Left cardiac atrium (tissue), 4 donors: ENCODE measurements around the gene HOOK2. TPM values are rescaled to one million over a fixed set of nuclear protein-coding genes. Genes with fewer than 3 reads are reported as not detected.
"Not testable (repeated sequence)": the region's sequence is repeated elsewhere in the genome, so short reads cannot be mapped to it uniquely, and the experiment has no call there.

Source experiments
- ATAC-seq, 2 donors: fragments of 200-7000 bp; cut with Tn5 transposase; one replicate each; pipeline ENCODE4 v1.9.1; 2020; ENCODE audit warnings: mild to moderate bottlenecking in 2 of 2, moderate library complexity in 2 of 2
- DNase-seq: peaks from one replicate; pipeline ENCODE4 v3.0.0-alpha.2; 2020
- intact Hi-C, 2 donors: fragments of 100-400 bp; cut with DNase I; formaldehyde crosslinking; loops; one replicate each; pipeline versions ENCODE4 v1.14.1 to v1.15.1; 2022 to 2023
- microRNA-seq, 2 donors: library from miRNA; unstranded; fragments of <30 nt; microRNA quantifications; one replicate each; pipeline ENCODE4 v1.2.0, GENCODE V29; 2020
- total RNA-seq, 2 donors: library from RNA; stranded (reverse); fragmentation: NEBNext Ultra II Directional; extraction: Animal tissue kit (Norgen Biotek cat#: 25700); gene quantifications; one replicate each; pipeline ENCODE4 v1.2.1, GENCODE V29; 2021
- donor health status: DM: no; HTN: yes; CAD: no.
- donor health status: DM: no; HTN: yes; CAD: no; lungs with severe emphysema.
- donor health status: DM: yes; HTN: yes; CAD: no.
- donor health status: Dilated cardiomyopathy.

HOOK2 gene
- total RNA-seq, 2 donors from 2014 or later, result 16.8 to 28.8 TPM

GRCh38 chr19:12730064-12730463 is 45.3 kb downstream of the HOOK2 start:
- DNase-seq, result no peak
- no peak for ATAC-seq
- intact Hi-C loops, result no loop called here

- ATAC-seq, result no peak
- intact Hi-C loops, result no loop called here
- DNase-seq, result no peak
Observed at GRCh38 chr19:12727745-12728433, 47.5 kb downstream of the HOOK2 start.

- no peak for ATAC-seq
- intact Hi-C loops, result no loop called here
- DNase-seq, result no peak
Observed at GRCh38 chr19:12726988-12727316, 48.4 kb downstream of the HOOK2 start.

GRCh38 chr19:12725612-12726011 is 49.7 kb downstream of the HOOK2 start:
- ATAC-seq, intact Hi-C loops, DNase-seq: not testable (repeated sequence)

- peak; percentile 68 for DNase-seq
- intact Hi-C loops, result no loop called here
- peak; percentile 21 to 61 for ATAC-seq
Observed at GRCh38 chr19:12723641-12724426, 51.5 kb downstream of the HOOK2 start, which contains the start of gene TNPO2. TSS of gene TNPO2 (minus strand) at chr19:12723932. CDS start at chr19:12720977, 2,955 bp downstream.

- intact Hi-C loops, result no loop called here
- DNase-seq, result no peak
Observed at GRCh38 chr19:12723381-12723640, 52.0 kb downstream of the HOOK2 start.

GRCh38 chr19:12722566-12723380 is 52.6 kb downstream of the HOOK2 start:
- intact Hi-C loops, result no loop called here
- DNase-seq (peak; percentile 99), ATAC-seq (peak; percentile 92 to 94)

More at GRCh38 chr19:12723381-12723640, 52.0 kb downstream of the HOOK2 start:
- no peak for ATAC-seq

- DNase-seq (peak; percentile 83), ATAC-seq (peak; percentile 66 to 69)
- intact Hi-C loops, result no loop called here
Observed at GRCh38 chr19:12721656-12722565, 53.4 kb downstream of the HOOK2 start.

GRCh38 chr19:12720851-12721655 is 54.3 kb downstream of the HOOK2 start:
- peak; percentile 50 for DNase-seq
- intact Hi-C loops, result no loop called here

GRCh38 chr19:12720296-12720695 is 55.1 kb downstream of the HOOK2 start:
- intact Hi-C loops, result no loop called here
- DNase-seq (no peak), ATAC-seq (no peak)

More at GRCh38 chr19:12720851-12721655, 54.3 kb downstream of the HOOK2 start:
- peak; percentile 12 to 27 for ATAC-seq

- intact Hi-C loops, result no loop called here
- no peak for ATAC-seq
- DNase-seq, result no peak
Observed at GRCh38 chr19:12715929-12716328, 59.4 kb downstream of the HOOK2 start.

- ATAC-seq, result no peak
- DNase-seq, result no peak
- intact Hi-C loops, result no loop called here
Observed at GRCh38 chr19:12715102-12715501, 60.2 kb downstream of the HOOK2 start.

- ATAC-seq, DNase-seq, intact Hi-C loops: not testable (repeated sequence)
Observed at GRCh38 chr19:12713304-12713703, 62.0 kb downstream of the HOOK2 start.

Small RNAs within 50 kb of the gene (microRNA-seq; reads per million reads assigned to microRNA genes)
- gene MIR5684, result 0 reads per million in 2 donors

Other genes starting within 250 kb of the HOOK2 start
- 10 to 100 TPM in 1 of 2 donors, 1 to 10 TPM in 1; 7.7 to 11.9 TPM for gene ZNF564, start 224.1 kb downstream of the HOOK2 start, total RNA-seq
- gene ZNF490, start 164.7 kb downstream of the HOOK2 start, total RNA-seq, result 1 to 10 TPM; 4.1 to 4.4 TPM
- 10 to 100 TPM; 18.9 to 21.5 TPM for gene ZNF791, start 164.6 kb downstream of the HOOK2 start, total RNA-seq
- 10 to 100 TPM; 42.1 to 55.8 TPM for gene MAN2B1, start 108.8 kb downstream of the HOOK2 start, total RNA-seq
- gene WDR83, start 108.7 kb downstream of the HOOK2 start, total RNA-seq, result 1 to 10 TPM; 7.8 to 8.0 TPM
- gene DHPS, start 93.7 kb downstream of the HOOK2 start, total RNA-seq, result 10 to 100 TPM; 38.4 to 51.9 TPM
- not detected for gene GNG14, start 87.6 kb downstream of the HOOK2 start, total RNA-seq
- gene FBXW9, start 78.9 kb downstream of the HOOK2 start, total RNA-seq, result 1 to 10 TPM; 1.4 to 2.3 TPM
- gene TNPO2, start 51.6 kb downstream of the HOOK2 start, total RNA-seq, result 10 to 100 TPM; 33.8 to 53.6 TPM
- 100 to 1,000 TPM; 112 to 122 TPM for gene TRIR, start 40.9 kb downstream of the HOOK2 start, total RNA-seq
- 10 to 100 TPM; 51.2 to 52.5 TPM for gene GET3, start 38.1 kb downstream of the HOOK2 start, total RNA-seq
- gene BEST2, start 23.8 kb downstream of the HOOK2 start, total RNA-seq, result not detected
- 100 to 1,000 TPM in 1 of 2 donors, 10 to 100 TPM in 1; 46.6 to 216 TPM for gene JUNB, start 15.9 kb upstream of the HOOK2 start, total RNA-seq
- 100 to 1,000 TPM; 525 to 629 TPM for gene PRDX2, start 26.2 kb upstream of the HOOK2 start, total RNA-seq
- 1 to 10 TPM; 1.8 to 3.2 TPM for gene THSD8, start 26.5 kb upstream of the HOOK2 start, total RNA-seq
- 1 to 10 TPM; 5.6 to 8.1 TPM for gene RNASEH2A, start 31.0 kb upstream of the HOOK2 start, total RNA-seq
- gene RTBDN, start 59.0 kb upstream of the HOOK2 start, total RNA-seq, result not detected
- under 1 TPM; 0.29 to 0.37 TPM for gene MAST1, start 63.0 kb upstream of the HOOK2 start, total RNA-seq
- 10 to 100 TPM; 19.9 to 23.6 TPM for gene DNASE2, start 105.9 kb upstream of the HOOK2 start, total RNA-seq
- not detected for gene KLF1, start 111.6 kb upstream of the HOOK2 start, total RNA-seq
- gene GCDH, start 115.6 kb upstream of the HOOK2 start, total RNA-seq, result 10 to 100 TPM; 23.7 to 26.1 TPM
- gene SYCE2, start 143.7 kb upstream of the HOOK2 start, total RNA-seq, result not detected
- gene FARSA, start 158.2 kb upstream of the HOOK2 start, total RNA-seq, result 10 to 100 TPM; 31.8 to 49.1 TPM
- 100 to 1,000 TPM; 627 to 707 TPM for gene CALR, start 163.1 kb upstream of the HOOK2 start, total RNA-seq
- gene RAD23A, start 170.3 kb upstream of the HOOK2 start, total RNA-seq, result 100 to 1,000 TPM; 113 to 131 TPM
- gene GADD45GIP1, start 181.7 kb upstream of the HOOK2 start, total RNA-seq, result 10 to 100 TPM; 25.5 to 28.1 TPM
- 1 to 10 TPM; 5.2 to 7.0 TPM for gene DAND5, start 194.0 kb upstream of the HOOK2 start, total RNA-seq
- 100 to 1,000 TPM; 117 to 133 TPM for gene NFIX, start 219.9 kb upstream of the HOOK2 start, total RNA-seq